Esophagus muscularis mucosa (tissue), 4 donors: ENCODE data around the gene ZFHX2. TPM values are rescaled to one million over a fixed set of nuclear protein-coding genes. Genes with fewer than 3 reads are reported as not detected.

Experiments used
- DNase-seq: peaks from one replicate; pipeline ENCODE4 v3.0.0-alpha.2; 2017; ENCODE audit errors: extremely low spot score
- H3K27ac ChIP-seq, 4 donors: fragments of 200-600 bp; sonication (generic); replicated peaks in 1 of 4; 1 replicate in 3 of 4; 2 replicates in 1 of 4; pipeline ENCODE4 v1.5.1; 2016 to 2019; ENCODE audit warnings: mild to moderate bottlenecking in 1 of 4
- H3K27me3 ChIP-seq, 4 donors: fragments of 200-600 bp; sonication (generic); one replicate each; pipeline versions ENCODE4 v1.5.1 to v1.6.0; 2016 to 2019
- H3K36me3 ChIP-seq, 4 donors: fragments of 200-600 bp; sonication (generic); one replicate each; pipeline ENCODE4 v1.5.1; 2016 to 2019
- H3K4me1 ChIP-seq, 4 donors: fragments of 200-600 bp; sonication (generic); one replicate each; pipeline ENCODE4 v1.5.1; 2016 to 2019
- H3K4me3 ChIP-seq, 4 donors: fragments of 200-600 bp; sonication (generic); 1 replicate in 2 of 4; 2 replicates in 2 of 4; pipeline ENCODE4 v1.5.1; 2016 to 2019; ENCODE audit warnings: mild to moderate bottlenecking in 4 of 4, moderate library complexity in 1 of 4
- H3K9me3 ChIP-seq, 4 donors: fragments of 200-600 bp; sonication (generic); 1 replicate in 3 of 4; 2 replicates in 1 of 4; pipeline ENCODE4 v1.5.1; 2016 to 2019
- CTCF ChIP-seq, 3 experiments: fragments of 200-600 bp in 2 of 3; fragments of 450-650 bp in 1 of 3; sonication (generic) in 2 of 3; IDR thresholded peaks; one replicate each; pipeline ENCODE4 v1.5.1; 2017 to 2019; ENCODE audit warnings: antibody characterized with exemption in 3 of 3, mild to moderate bottlenecking in 2 of 3, moderate library complexity in 1 of 3
- EP300 ChIP-seq: sonication (generic); formaldehyde crosslinking; IDR thresholded peaks from one replicate; pipeline ENCODE4 v1.6.1; 2017; ENCODE audit warnings: antibody characterized with exemption
- POLR2A ChIP-seq: fragments of 450-650 bp; IDR thresholded peaks from one replicate; pipeline ENCODE4 v1.6.1; 2017; ENCODE audit warnings: antibody characterized with exemption, moderate library complexity, mild to moderate bottlenecking, low read depth
- POLR2AphosphoS5 ChIP-seq, 2 donors: sonication (generic); formaldehyde crosslinking; IDR thresholded peaks; one replicate each; pipeline ENCODE4 v1.6.1; 2017; ENCODE audit warnings: antibody characterized with exemption in 2 of 2
- WGBS: methylation state at CpG from one replicate; pipeline ENCODE4 v1.1.5; 2018; 5-methylcytosine and 5-hydroxymethylcytosine counted together
- intact Hi-C: fragments of 100-400 bp; cut with DNase I; formaldehyde crosslinking; loops from one replicate; pipeline ENCODE4 v1.15.1; 2023
- total RNA-seq, 4 donors: library from RNA; depleted of rRNA; stranded (reverse); fragments of >200 nt; gene quantifications; one replicate each; pipeline versions ENCODE4 v1.1.0 to v1.2.1, GENCODE V29; 2016

The ZFHX2 gene
- total RNA-seq, 4 donors from 2014 or later = 0.50 to 1.8 (median 1.2) TPM

GRCh38 chr14:23481979-23482822, 69.4 kb downstream of the ZFHX2 start:
- DNase-seq = no peak
- TF ChIP-seq EP300 (no peak), POLR2A (no peak), POLR2AphosphoS5 (IDR thresholded peaks at IDR 0.05) (no peak), CTCF (IDR thresholded peaks at IDR 0.05) (no peak)
- no peak overlapping the region for H3K27ac ChIP-seq
- no peaks in the 10 kb centered on the region for H3K27me3 ChIP-seq
- WGBS = 52% methylated on average over 7 of the region's 7 CpGs
- H3K4me1 ChIP-seq = no peaks in the 10 kb centered on the region
- H3K4me3 ChIP-seq = no peak overlapping the region
- peaks cover 9 to 72% (median 33%) of the 10 kb centered on the region in 4 donors for H3K36me3 ChIP-seq
- intact Hi-C loops = no loop called here
- no peaks in the 10 kb centered on the region for H3K9me3 ChIP-seq

- Histone ChIP-seq H3K9me3 (no peaks in the 10 kb centered on the region), H3K27me3 (no peaks in the 10 kb centered on the region), H3K36me3 (peaks cover 16 to 72% (median 38%) of the 10 kb centered on the region in 4 donors), H3K27ac (no peak overlapping the region), H3K4me3 (no peak overlapping the region), H3K4me1 (no peaks in the 10 kb centered on the region)
- 62% methylated on average over 3 of the region's 3 CpGs for WGBS
- TF ChIP-seq CTCF (IDR thresholded peaks at IDR 0.05) (no peak), POLR2A (no peak), EP300 (no peak), POLR2AphosphoS5 (IDR thresholded peaks at IDR 0.05) (no peak)
- intact Hi-C loops = no loop called here
- DNase-seq = no peak
Measured at GRCh38 chr14:23481362-23481970, 70.1 kb downstream of the ZFHX2 start.

GRCh38 chr14:23478109-23478759, 73.3 kb downstream of the ZFHX2 start:
- Histone ChIP-seq H3K4me3 (no peak overlapping the region), H3K4me1 (no peaks in the 10 kb centered on the region), H3K36me3 (peaks cover 47 to 80% (median 62%) of the 10 kb centered on the region in 4 donors), H3K27ac (no peak overlapping the region), H3K27me3 (no peaks in the 10 kb centered on the region), H3K9me3 (no peaks in the 10 kb centered on the region)
- TF ChIP-seq CTCF (IDR thresholded peaks at IDR 0.05) (peak; percentile 53 to 66 (median 65)), POLR2A (no peak)
- WGBS = 38% methylated on average over 5 of the region's 5 CpGs
- intact Hi-C loops = loop anchor here (2.0 kb wide), 1 partner anchor 81 kb away; no protein-coding TSS in a partner anchor
- DNase-seq = peak; percentile 92

GRCh38 chr14:23470947-23471346, 80.6 kb downstream of the ZFHX2 start:
- no peak for TF ChIP-seq EP300
- TF ChIP-seq POLR2AphosphoS5 (IDR thresholded peaks at IDR 0.05) = no peak
- no peak for TF ChIP-seq CTCF (IDR thresholded peaks at IDR 0.05)
- TF ChIP-seq POLR2A = no peak
- WGBS = 92% methylated on average over 1 of the region's 1 CpG
- intact Hi-C loops = no loop called here
- no peak for DNase-seq
- Histone ChIP-seq H3K4me1 (peaks cover 6 to 12% (median 9%) of the 10 kb centered on the region in 4 donors), H3K27ac (no peak overlapping the region), H3K9me3 (no peaks in the 10 kb centered on the region), H3K36me3 (peaks cover 44 to 54% (median 51%) of the 10 kb centered on the region in 4 donors), H3K4me3 (no peak overlapping the region), H3K27me3 (no peaks in the 10 kb centered on the region)

Other genes with a start within 250 kb of the ZFHX2 start
- gene PPP1R3E, start 248.9 kb downstream of the ZFHX2 start, total RNA-seq = 1 to 10 TPM; 5.4 to 6.3 (median 5.5) TPM
- 100 to 1,000 TPM in 3 of 4 donors, 10 to 100 TPM in 1; 92.8 to 132 (median 121) TPM for gene BCL2L2, start 244.9 kb downstream of the ZFHX2 start, total RNA-seq
- 10 to 100 TPM; 44.6 to 68.1 (median 53.9) TPM for gene PABPN1, start 230.3 kb downstream of the ZFHX2 start, total RNA-seq
- gene SLC22A17, start 198.9 kb downstream of the ZFHX2 start, total RNA-seq = 10 to 100 TPM; 12.5 to 36.9 (median 24.9) TPM
- gene EFS, start 186.6 kb downstream of the ZFHX2 start, total RNA-seq = 10 to 100 TPM; 10.1 to 21.4 (median 12.8) TPM
- gene IL25, start 179.0 kb downstream of the ZFHX2 start, total RNA-seq = not detected
- gene CMTM5, start 174.7 kb downstream of the ZFHX2 start, total RNA-seq = 1 to 10 TPM in 3 of 4 donors, under 1 TPM in 1; 0.78 to 2.9 (median 1.9) TPM
- under 1 TPM in 3 of 4 donors, not detected in 1; under 0.01 to 0.06 (median under 0.01) TPM for gene MYH6, start 143.5 kb downstream of the ZFHX2 start, total RNA-seq
- under 1 TPM in 2 of 4 donors, not detected in 2; 0.11 to 0.26 TPM for gene MYH7, start 116.1 kb downstream of the ZFHX2 start, total RNA-seq
- 10 to 100 TPM; 21.6 to 43.2 (median 34.0) TPM for gene NGDN, start 82.1 kb downstream of the ZFHX2 start, total RNA-seq
- 10 to 100 TPM; 18.3 to 20.0 (median 19.7) TPM for gene THTPA, start 4.5 kb upstream of the ZFHX2 start, total RNA-seq
- 10 to 100 TPM; 15.9 to 30.2 (median 20.0) TPM for gene AP1G2, start 16.0 kb upstream of the ZFHX2 start, total RNA-seq
- 1 to 10 TPM in 3 of 4 donors, under 1 TPM in 1; 0.83 to 2.8 (median 2.0) TPM for gene JPH4, start 27.0 kb upstream of the ZFHX2 start, total RNA-seq
- gene DHRS2, start 84.6 kb upstream of the ZFHX2 start, total RNA-seq = under 1 TPM in 2 of 4 donors, not detected in 2; 0.63 to 0.66 TPM